HG03139 (cell line): ENCODE data around the gene STK35.
A peak's percentile ranks its signal among the peaks of the same experiment; 100 is the strongest.

Source experiments
- ATAC-seq: cut with Tn5 transposase; IDR thresholded peaks from one replicate; pipeline ENCODE4 v1.9.1; 2021; ENCODE audit not compliant: unreplicated experiment

STK35 gene

GRCh38 chr20:2101057-2101864, at the start of gene STK35:
TSS of gene STK35 (plus strand) at chr20:2101827. CDS start at chr20:2101882, 55 bp downstream.
- ATAC-seq, result peak; percentile 44

- no peak for ATAC-seq
Measured at GRCh38 chr20:2051946-2052345, 49.7 kb upstream of the STK35 start.

GRCh38 chr20:2052741-2053140, 48.9 kb upstream of the STK35 start:
- no peak for ATAC-seq

GRCh38 chr20:2053615-2054014, 48.0 kb upstream of the STK35 start:
- ATAC-seq, result no peak

- no peak for ATAC-seq
Measured at GRCh38 chr20:2054911-2055310, 46.7 kb upstream of the STK35 start.

GRCh38 chr20:2059411-2059810, 42.2 kb upstream of the STK35 start:
- ATAC-seq, result no peak

GRCh38 chr20:2065099-2065498, 36.5 kb upstream of the STK35 start:
- no peak for ATAC-seq

GRCh38 chr20:2066461-2067122, 35.0 kb upstream of the STK35 start:
- ATAC-seq, result no peak

GRCh38 chr20:2080532-2081224, 20.9 kb upstream of the STK35 start:
- ATAC-seq, result no peak

- no peak for ATAC-seq
Measured at GRCh38 chr20:2084703-2085102, 16.9 kb upstream of the STK35 start.

- ATAC-seq, result no peak
Measured at GRCh38 chr20:2086177-2086979, 15.2 kb upstream of the STK35 start.

- ATAC-seq, result no peak
Measured at GRCh38 chr20:2086980-2087377, 14.6 kb upstream of the STK35 start.

GRCh38 chr20:2088891-2089290, 12.7 kb upstream of the STK35 start:
- ATAC-seq, result no peak

GRCh38 chr20:2089447-2089846, 12.2 kb upstream of the STK35 start:
- ATAC-seq, result no peak

GRCh38 chr20:2093159-2093781, 8.4 kb upstream of the STK35 start:
- ATAC-seq, result no peak

GRCh38 chr20:2093883-2094282, 7.7 kb upstream of the STK35 start:
- no peak for ATAC-seq

- ATAC-seq, result peak; percentile 62
Measured at GRCh38 chr20:2101865-2102584, 398 bp downstream of the STK35 start.

GRCh38 chr20:2102585-2103460, 1.2 kb downstream of the STK35 start:
- peak; percentile 45 for ATAC-seq
